BJ (cell line): ENCODE measurements around the gene RANBP3. TPM values are rescaled to one million over a fixed set of nuclear protein-coding genes. Genes with fewer than 3 reads are reported as not detected.

Source experiments
- CTCF ChIA-PET: fragments of 350-600 bp; formaldehyde crosslinking; extraction: SDS; loops from one replicate; lab custom pipeline; 2021; ENCODE audit warnings: antibody characterized with exemption, inconsistent platforms; lab: Yijun Ruan, JAX
- POLR2A ChIA-PET: fragments of 300-600 bp; sonication (Branson Sonifier 250); formaldehyde crosslinking; extraction: SDS; loops from one replicate; lab custom pipeline; 2021; ENCODE audit warnings: antibody characterized with exemption; lab: Charles Lee
- DNase-seq: peaks from one replicate; pipeline ENCODE4 v3.0.0-alpha.2; 2011; ENCODE audit warnings: low read depth
- H3K27me3 ChIP-seq: 2 replicates; pipeline ENCODE4 v1.6.0; 2011; ENCODE audit warnings: low read length; ENCODE audit not compliant: control insufficient read depth, insufficient read depth
- H3K36me3 ChIP-seq: 2 replicates; pipeline ENCODE4 v1.5.1; 2011; ENCODE audit warnings: low read length; ENCODE audit not compliant: control insufficient read depth, insufficient read depth
- H3K4me3 ChIP-seq: 2 replicates; pipeline ENCODE4 v1.5.1; 2011; ENCODE audit warnings: low read depth, mild to moderate bottlenecking, control low read depth, low read length
- CTCF ChIP-seq: IDR thresholded peaks from 2 replicates; pipeline ENCODE4 v1.5.1; 2011; ENCODE audit warnings: low read depth, mild to moderate bottlenecking, control low read depth, inconsistent platforms, low read length, moderate library complexity; ENCODE audit not compliant: insufficient read depth
- polyA plus RNA-seq: library from polyadenylated mRNA; depleted of rRNA; stranded (reverse); fragments of >200 nt; gene quantifications from 2 replicates; pipeline ENCODE4 v1.2.3, GENCODE V29; 2011

The RANBP3 gene
- polyA plus RNA-seq, 1 experiment, result 68.6 TPM

- CTCF ChIA-PET, result interaction anchor here (0.6 kb wide), 1 partner anchor 14 kb away, joined by 3 read pairs; no protein-coding TSS in a partner anchor
- no peak for TF ChIP-seq CTCF
Measured at GRCh38 chr19:5914946-5915781, 62.8 kb downstream of the RANBP3 start.

GRCh38 chr19:5914358-5914774 is 63.6 kb downstream of the RANBP3 start:
- TF ChIP-seq CTCF, result no peak
- POLR2A ChIA-PET, result no interaction called here
- CTCF ChIA-PET, result no interaction called here
- Histone ChIP-seq H3K27me3 (no peaks in the 10 kb centered on the region), H3K36me3 (peaks cover 23% of the 10 kb centered on the region), H3K4me3 (no peak overlapping the region)
- no peak for DNase-seq

More at GRCh38 chr19:5914946-5915781, 62.8 kb downstream of the RANBP3 start:
- H3K36me3 ChIP-seq, result peaks cover 29% of the 10 kb centered on the region
- H3K27me3 ChIP-seq, result no peaks in the 10 kb centered on the region
- DNase-seq, result no peak
- H3K4me3 ChIP-seq, result no peak overlapping the region
- POLR2A ChIA-PET, result no interaction called here

GRCh38 chr19:5913739-5914357 is 64.1 kb downstream of the RANBP3 start, which contains the start of gene CAPS:
Gene CAPS, plus strand, starts transcription at chr19:5914254. Its CDS starts 153 bp downstream, at chr19:5914407.
- CTCF ChIA-PET, result no interaction called here
- TF ChIP-seq CTCF, result no peak

GRCh38 chr19:5911366-5911765 is 66.6 kb downstream of the RANBP3 start:
- CTCF ChIA-PET, result no interaction called here

More at GRCh38 chr19:5913739-5914357, 64.1 kb downstream of the RANBP3 start, which contains the start of gene CAPS:
- no peak for DNase-seq
- POLR2A ChIA-PET, result no interaction called here
- Histone ChIP-seq H3K4me3 (no peak within 1 kb of the TSS), H3K27me3 (no peaks in the 10 kb centered on the region), H3K36me3 (peaks cover 20% of the 10 kb centered on the region)

More at GRCh38 chr19:5911366-5911765, 66.6 kb downstream of the RANBP3 start:
- no peaks in the 10 kb centered on the region for H3K27me3 ChIP-seq
- H3K36me3 ChIP-seq, result peaks cover 9% of the 10 kb centered on the region
- DNase-seq, result peak; percentile 44
- TF ChIP-seq CTCF, result no peak
- POLR2A ChIA-PET, result no interaction called here
- no peak overlapping the region for H3K4me3 ChIP-seq
